ENCODE results near the gene SMIM28.

Gene SMIM28

GRCh38 chr6:138371720-138372119 is 6.0 kb upstream of the SMIM28 start:
- DNase-seq (ENCODE audit: low read depth) = no peak
- H3K4me3 ChIP-seq (ENCODE audit: low read length) = no peak overlapping the region
- TF ChIP-seq, protein P1, sequence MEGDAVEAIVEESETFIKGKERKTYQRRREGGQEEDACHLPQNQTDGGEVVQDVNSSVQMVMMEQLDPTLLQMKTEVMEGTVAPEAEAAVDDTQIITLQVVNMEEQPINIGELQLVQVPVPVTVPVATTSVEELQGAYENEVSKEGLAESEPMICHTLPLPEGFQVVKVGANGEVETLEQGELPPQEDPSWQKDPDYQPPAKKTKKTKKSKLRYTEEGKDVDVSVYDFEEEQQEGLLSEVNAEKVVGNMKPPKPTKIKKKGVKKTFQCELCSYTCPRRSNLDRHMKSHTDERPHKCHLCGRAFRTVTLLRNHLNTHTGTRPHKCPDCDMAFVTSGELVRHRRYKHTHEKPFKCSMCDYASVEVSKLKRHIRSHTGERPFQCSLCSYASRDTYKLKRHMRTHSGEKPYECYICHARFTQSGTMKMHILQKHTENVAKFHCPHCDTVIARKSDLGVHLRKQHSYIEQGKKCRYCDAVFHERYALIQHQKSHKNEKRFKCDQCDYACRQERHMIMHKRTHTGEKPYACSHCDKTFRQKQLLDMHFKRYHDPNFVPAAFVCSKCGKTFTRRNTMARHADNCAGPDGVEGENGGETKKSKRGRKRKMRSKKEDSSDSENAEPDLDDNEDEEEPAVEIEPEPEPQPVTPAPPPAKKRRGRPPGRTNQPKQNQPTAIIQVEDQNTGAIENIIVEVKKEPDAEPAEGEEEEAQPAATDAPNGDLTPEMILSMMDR (IDR thresholded peaks at IDR 0.05; ENCODE audit: insufficient read depth, low read depth, low read length, missing control alignments) = no peak

- peak; percentile 61 for DNase-seq (ENCODE audit: low read depth)
- TF ChIP-seq, protein P1 (IDR thresholded peaks at IDR 0.05; ENCODE audit: insufficient read depth, low read depth, low read length, missing control alignments) = no peak
- H3K4me3 ChIP-seq (ENCODE audit: low read length) = no peak overlapping the region
Observed at GRCh38 chr6:138372711-138373463, 4.8 kb upstream of the SMIM28 start.

GRCh38 chr6:138374230-138374629 is 3.5 kb upstream of the SMIM28 start:
- no peak for DNase-seq (ENCODE audit: low read depth)
- H3K4me3 ChIP-seq (ENCODE audit: low read length) = no peak overlapping the region
- TF ChIP-seq, protein P1 (IDR thresholded peaks at IDR 0.05; ENCODE audit: insufficient read depth, low read depth, low read length, missing control alignments) = no peak

DNA sequence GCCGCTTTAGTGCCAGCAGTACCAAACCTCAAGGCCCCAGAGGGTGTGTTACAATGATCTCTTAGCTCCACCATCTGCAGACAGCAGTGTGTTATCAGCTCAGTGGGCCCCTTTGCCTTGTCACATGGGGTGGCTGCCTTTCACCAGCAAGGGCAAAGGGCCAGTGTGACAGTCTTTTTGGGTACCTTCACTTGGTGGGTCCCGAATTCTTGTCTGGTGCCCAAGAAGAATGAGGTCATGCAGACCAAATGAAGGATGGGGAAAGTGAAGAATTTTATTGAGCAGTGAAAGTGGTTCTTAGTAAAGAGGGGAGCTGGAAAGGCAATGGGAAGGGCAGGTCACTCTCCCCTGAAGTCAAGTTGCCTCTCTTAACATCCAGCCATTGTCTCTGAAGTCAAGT is 2.9 kb upstream of the SMIM28 start:
- TF ChIP-seq, protein P1 (IDR thresholded peaks at IDR 0.05; ENCODE audit: insufficient read depth, low read depth, low read length, missing control alignments) = no peak

DNA sequence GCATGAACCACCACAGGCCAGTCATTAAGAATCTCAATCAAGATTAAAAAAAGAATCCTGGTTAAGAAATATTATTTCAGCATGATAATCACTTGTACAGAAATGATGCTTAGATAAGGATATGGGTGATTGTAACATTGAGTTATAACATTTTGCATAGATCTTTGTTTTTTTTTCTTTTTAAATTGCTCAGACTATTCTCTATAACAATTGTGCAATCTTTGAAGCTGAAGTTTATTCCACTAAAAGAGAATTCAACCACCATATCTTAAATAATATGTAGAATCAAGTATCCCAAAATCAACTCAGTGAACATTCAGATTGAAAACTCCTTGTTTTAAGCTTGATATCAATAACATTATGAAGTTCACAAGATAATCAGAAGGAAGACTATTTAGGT is 663 bp upstream of the SMIM28 start:
- no peak for DNase-seq (ENCODE audit: low read depth)
- TF ChIP-seq, protein P1 (IDR thresholded peaks at IDR 0.05; ENCODE audit: insufficient read depth, low read depth, low read length, missing control alignments) = no peak
- H3K4me3 ChIP-seq (ENCODE audit: low read length) = no peak overlapping the region

More for the DNA sequence above, 2.9 kb upstream of the SMIM28 start:
- no peak overlapping the region for H3K4me3 ChIP-seq (ENCODE audit: low read length)
- no peak for DNase-seq (ENCODE audit: low read depth)

DNA sequence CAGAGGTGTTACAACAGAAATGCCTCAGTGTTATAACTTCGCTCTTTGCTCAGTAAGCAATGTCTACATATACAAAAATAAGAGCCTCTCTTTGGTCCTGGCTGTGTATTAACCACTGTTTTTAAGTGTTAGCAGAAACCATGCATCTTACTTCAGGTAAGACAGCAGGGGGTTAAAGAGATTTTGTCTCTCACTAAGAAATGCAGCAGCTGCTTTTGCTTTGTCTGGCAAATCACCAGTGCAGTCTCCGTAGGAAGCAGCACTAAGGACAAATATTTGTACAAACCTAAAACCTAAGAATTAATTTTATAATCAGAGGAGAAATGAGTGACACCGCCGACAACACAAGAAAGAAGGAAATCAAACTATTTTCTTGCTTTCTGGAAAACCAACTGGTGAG is 758 bp downstream of the SMIM28 start:
- H3K4me3 ChIP-seq (ENCODE audit: low read length) = no peak overlapping the region
- TF ChIP-seq, protein P1 (IDR thresholded peaks at IDR 0.05; ENCODE audit: insufficient read depth, low read depth, low read length, missing control alignments) = no peak
- DNase-seq (ENCODE audit: low read depth) = no peak

All from epithelial cell of esophagus (primary cell).